ENCODE results near the gene TTC13. TPM values are rescaled to one million over a fixed set of nuclear protein-coding genes. Genes with fewer than 3 reads are reported as not detected.

TTC13 gene
- total and polyA plus RNA-seq, 10 of the 15 experiments (the other 5 are each of a cell fraction or from before 2014, with no cell fraction given), result 5.8 to 30.8 (median 18.5) TPM

GRCh38 chr1:230970432-230970831 is 8.2 kb downstream of the TTC13 start:
- Histone ChIP-seq H3K4me1 (ENCODE audit: control insufficient read depth, insufficient read depth, low read length) (peaks cover 12% of the 10 kb centered on the region), H4K20me1 (ENCODE audit: control insufficient read depth, insufficient read depth) (no peaks in the 10 kb centered on the region), H3K27me3 (replicated peaks in 1 of 2; ENCODE audit: control insufficient read depth in 2 of 2, insufficient read depth in 2 of 2, low read length in 1 of 2) (no peaks in the 10 kb centered on the region), H3K27ac (ENCODE audit: control insufficient read depth, insufficient read depth) (no peak overlapping the region), H2AFZ (ENCODE audit: control insufficient read depth, low read depth, low read length) (no peak overlapping the region), H3K9ac (ENCODE audit: control insufficient read depth, insufficient read depth, low read length) (no peak overlapping the region), H3K4me2 (ENCODE audit: control insufficient read depth, insufficient read depth) (no peak overlapping the region), H3K9me3 (replicated peaks; ENCODE audit: control insufficient read depth, insufficient read depth, low read length) (no peaks in the 10 kb centered on the region), H3K36me3 (ENCODE audit: control insufficient read depth in 2 of 2, insufficient read depth in 2 of 2, low read length in 1 of 2) (0 out of 4 replicates have a peak, but pooled peaks cover 0 to 4% of the 10 kb centered on the region in 2 experiments), H3K4me3 (no peak overlapping the region), H3K79me2 (ENCODE audit: control insufficient read depth, insufficient read depth, low read length) (peaks cover 8% of the 10 kb centered on the region)
- RAD21 ChIA-PET (ENCODE audit: unreplicated experiment), result interaction anchor here (1.0 to 1.4 kb wide), 3 partner anchors 13 to 20 kb away, joined by 3 to 4 read pairs (median 3); no protein-coding TSS in a partner anchor
- no peak for DNase-seq (ENCODE audit: low read depth, low spot score)
- intact Hi-C loops (cut with micrococcal nuclease; ENCODE audit: unreplicated experiment), result no loop called here
- no peak for ATAC-seq
- SMC1A ChIA-PET (ENCODE audit: uncharacterized antibody, unreplicated experiment), result interaction anchor here (4.5 kb wide), 1 partner anchor 13 kb away, joined by 27 read pairs; no protein-coding TSS in a partner anchor
- CTCF ChIA-PET, result interaction anchor here (1.0 to 1.3 kb wide), 2 partner anchors 12 to 46 kb away, joined by 3 to 6 read pairs; no protein-coding TSS in a partner anchor
- TF ChIP-seq JUNB (IDR thresholded peaks at IDR 0.05), result no peak
- no peak for TF ChIP-seq LARP7 (IDR thresholded peaks at IDR 0.05)
- TF ChIP-seq, protein P1, sequence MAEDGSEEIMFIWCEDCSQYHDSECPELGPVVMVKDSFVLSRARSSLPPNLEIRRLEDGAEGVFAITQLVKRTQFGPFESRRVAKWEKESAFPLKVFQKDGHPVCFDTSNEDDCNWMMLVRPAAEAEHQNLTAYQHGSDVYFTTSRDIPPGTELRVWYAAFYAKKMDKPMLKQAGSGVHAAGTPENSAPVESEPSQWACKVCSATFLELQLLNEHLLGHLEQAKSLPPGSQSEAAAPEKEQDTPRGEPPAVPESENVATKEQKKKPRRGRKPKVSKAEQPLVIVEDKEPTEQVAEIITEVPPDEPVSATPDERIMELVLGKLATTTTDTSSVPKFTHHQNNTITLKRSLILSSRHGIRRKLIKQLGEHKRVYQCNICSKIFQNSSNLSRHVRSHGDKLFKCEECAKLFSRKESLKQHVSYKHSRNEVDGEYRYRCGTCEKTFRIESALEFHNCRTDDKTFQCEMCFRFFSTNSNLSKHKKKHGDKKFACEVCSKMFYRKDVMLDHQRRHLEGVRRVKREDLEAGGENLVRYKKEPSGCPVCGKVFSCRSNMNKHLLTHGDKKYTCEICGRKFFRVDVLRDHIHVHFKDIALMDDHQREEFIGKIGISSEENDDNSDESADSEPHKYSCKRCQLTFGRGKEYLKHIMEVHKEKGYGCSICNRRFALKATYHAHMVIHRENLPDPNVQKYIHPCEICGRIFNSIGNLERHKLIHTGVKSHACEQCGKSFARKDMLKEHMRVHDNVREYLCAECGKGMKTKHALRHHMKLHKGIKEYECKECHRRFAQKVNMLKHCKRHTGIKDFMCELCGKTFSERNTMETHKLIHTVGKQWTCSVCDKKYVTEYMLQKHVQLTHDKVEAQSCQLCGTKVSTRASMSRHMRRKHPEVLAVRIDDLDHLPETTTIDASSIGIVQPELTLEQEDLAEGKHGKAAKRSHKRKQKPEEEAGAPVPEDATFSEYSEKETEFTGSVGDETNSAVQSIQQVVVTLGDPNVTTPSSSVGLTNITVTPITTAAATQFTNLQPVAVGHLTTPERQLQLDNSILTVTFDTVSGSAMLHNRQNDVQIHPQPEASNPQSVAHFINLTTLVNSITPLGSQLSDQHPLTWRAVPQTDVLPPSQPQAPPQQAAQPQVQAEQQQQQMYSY (CRISPR knock-in tag; IDR thresholded peaks at IDR 0.05), result no peak
- TF ChIP-seq CREM (IDR thresholded peaks at IDR 0.05; ENCODE audit: low read depth), result no peak
- TF ChIP-seq SMARCA5 (IDR thresholded peaks at IDR 0.05), result no peak
- TF ChIP-seq GABPA (IDR thresholded peaks at IDR 0.05; ENCODE audit: low read depth), result no peak
- no peak for TF ChIP-seq STAT3 (IDR thresholded peaks at IDR 0.05; ENCODE audit: low read depth, low read length)
- TF ChIP-seq SIN3A (IDR thresholded peaks at IDR 0.05; ENCODE audit: low read depth, low read length), result no peak
- TF ChIP-seq MTA2 (IDR thresholded peaks at IDR 0.05; ENCODE audit: low read depth), result no peak
- no peak for TF ChIP-seq TARDBP (IDR thresholded peaks at IDR 0.05; ENCODE audit: borderline replicate concordance)
- no peak for TF ChIP-seq POU2F2 (IDR thresholded peaks at IDR 0.05; ENCODE audit: borderline replicate concordance, low read depth, low read length)
- no peak for TF ChIP-seq EGR1 (IDR thresholded peaks at IDR 0.05; ENCODE audit: borderline replicate concordance in 1 of 2, low read depth in 2 of 2, low read length in 2 of 2)
- no peak for TF ChIP-seq E4F1 (IDR thresholded peaks at IDR 0.05; ENCODE audit: borderline replicate concordance, partially characterized antibody)
- no peak for TF ChIP-seq SREBF2 (IDR thresholded peaks at IDR 0.05; ENCODE audit: low read length)
- TF ChIP-seq IRF4 (IDR thresholded peaks at IDR 0.05; ENCODE audit: low read depth, low read length), result no peak
- WGBS (ENCODE audit: insufficient coverage, insufficient replicate concordance, low lambda C conversion rate, missing lambda C conversion rate), result 51% methylated on average over 5 of the region's 5 CpGs
- POLR2A ChIA-PET, result no interaction called here
- in situ Hi-C loops (cut with MboI), result no loop called here
- BruUV-seq (replicated peaks), result no TSS peak
- FAIRE-seq, result no peak

All from GM12878 (cell line).